Right lung (tissue), 5 donors: Measurements from ENCODE around the gene SETD1A. TPM values are rescaled to one million over a fixed set of nuclear protein-coding genes. Genes with fewer than 3 reads are reported as not detected.

ENCODE experiments used
- DNase-seq, 2 donors: peaks; one replicate each; pipeline ENCODE4 v3.0.0-alpha.2; 2013
- polyA plus RNA-seq, 5 donors: library from polyadenylated mRNA; unstranded; fragments of 120-200 nt; gene quantifications; one replicate each; pipeline versions ENCODE4 v1.2.1 to v1.2.3, GENCODE V29; 2013; ENCODE audit warnings: inconsistent platforms in 1 of 5, low replicate concordance in 1 of 5; ENCODE audit not compliant: insufficient read length in 5 of 5, insufficient read depth in 1 of 5

SETD1A gene
- polyA plus RNA-seq, 5 donors, result 11.5 to 19.7 (median 13.0) TPM

DNA sequence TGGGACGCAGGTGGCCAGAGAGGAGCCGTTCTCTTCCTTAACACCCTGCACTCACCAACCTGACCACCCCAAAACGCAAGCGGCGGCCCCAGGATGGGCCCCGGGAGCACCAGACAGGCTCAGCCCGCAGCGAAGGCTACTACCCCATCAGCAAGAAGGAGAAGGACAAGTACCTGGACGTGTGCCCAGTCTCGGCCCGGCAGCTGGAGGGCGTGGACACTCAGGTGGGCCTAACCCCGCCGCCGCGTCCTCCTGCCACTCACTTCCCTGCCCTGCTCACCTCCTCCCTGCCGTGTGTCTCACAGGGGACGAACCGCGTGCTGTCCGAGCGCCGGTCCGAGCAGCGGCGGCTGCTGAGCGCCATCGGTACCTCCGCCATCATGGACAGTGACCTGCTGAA, 22.9 kb downstream of the SETD1A start:
- DNase-seq, result no peak

DNA sequence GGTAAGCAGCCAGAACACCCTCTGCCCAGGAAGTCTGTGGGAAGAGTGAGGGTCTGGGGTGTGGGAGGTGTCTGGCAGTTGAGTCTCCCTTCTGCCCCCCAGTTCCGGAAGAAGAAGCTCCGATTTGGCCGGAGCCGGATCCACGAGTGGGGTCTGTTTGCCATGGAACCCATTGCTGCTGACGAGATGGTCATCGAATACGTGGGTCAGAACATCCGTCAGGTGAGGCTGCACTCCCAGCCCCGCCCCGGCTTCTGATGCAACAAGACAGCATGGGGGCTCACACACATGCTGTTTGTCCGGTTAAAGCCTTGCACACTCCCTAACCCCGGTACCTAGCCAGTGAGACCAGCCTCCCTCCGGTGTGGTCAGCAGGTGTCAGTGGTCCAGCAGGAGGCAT, 23.4 kb downstream of the SETD1A start:
- DNase-seq, result no peak

DNA sequence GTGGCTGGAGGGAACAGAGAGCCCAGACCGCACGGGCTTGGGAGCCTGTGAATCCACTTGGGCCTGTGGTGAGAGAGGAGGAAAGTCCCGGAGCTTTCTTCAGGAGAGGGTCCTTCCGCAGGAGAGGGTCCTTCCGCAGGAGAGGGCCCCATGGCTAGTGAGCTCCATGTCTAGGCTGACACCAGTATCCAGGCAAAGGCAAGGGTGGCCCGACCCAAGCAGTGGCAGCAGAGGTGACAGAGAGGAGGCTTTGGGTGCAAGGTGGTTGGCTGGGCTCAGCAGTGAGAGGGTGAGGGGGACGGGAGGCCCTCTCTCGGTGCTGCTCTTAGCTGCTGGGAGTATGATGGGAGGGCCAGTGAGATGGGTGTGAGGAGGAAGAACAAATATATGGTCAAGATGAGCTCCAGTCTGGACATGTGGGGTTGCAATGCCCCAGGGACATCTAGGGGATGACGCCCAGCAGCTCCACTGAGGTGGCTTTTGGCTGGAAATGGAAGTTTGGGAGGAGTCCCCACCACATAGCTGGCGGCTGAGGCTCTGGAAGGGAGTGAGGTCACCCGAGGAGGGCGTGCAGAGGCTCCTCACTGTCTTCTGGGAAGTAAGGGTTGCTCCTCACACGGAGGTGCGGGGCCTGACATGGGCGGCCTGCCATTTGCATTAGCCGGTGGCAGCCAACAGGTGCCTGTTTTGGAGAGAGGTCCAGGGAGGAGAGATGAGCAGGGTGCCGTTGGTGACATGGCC, 25.2 kb downstream of the SETD1A start:
- no peak for DNase-seq

DNA sequence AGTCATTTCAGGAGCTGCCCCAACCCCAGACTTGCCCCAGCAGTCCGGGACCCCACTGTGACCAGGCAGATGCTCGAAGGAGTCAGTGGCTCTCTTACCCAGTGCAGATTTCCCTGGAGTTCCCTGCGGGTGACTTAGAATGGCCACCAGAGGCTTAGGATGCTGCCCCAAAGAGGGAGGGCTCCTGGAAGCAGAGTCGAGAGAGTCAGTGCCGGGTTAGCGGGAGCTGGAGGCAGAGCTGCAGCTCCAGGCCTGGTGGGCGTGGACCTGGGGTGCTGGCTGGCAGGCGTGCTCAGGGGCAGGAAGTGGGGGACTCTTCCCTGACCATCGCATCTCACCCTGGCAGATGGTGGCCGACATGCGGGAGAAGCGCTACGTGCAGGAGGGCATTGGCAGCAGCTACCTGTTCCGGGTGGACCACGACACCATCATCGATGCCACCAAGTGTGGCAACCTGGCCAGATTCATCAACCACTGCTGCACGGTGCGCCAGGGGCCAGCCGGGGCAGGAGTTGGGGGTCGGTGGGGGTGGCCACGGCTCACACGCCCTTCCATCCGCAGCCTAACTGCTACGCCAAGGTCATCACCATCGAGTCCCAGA, 25.8 kb downstream of the SETD1A start:
- DNase-seq, result no peak

DNA sequence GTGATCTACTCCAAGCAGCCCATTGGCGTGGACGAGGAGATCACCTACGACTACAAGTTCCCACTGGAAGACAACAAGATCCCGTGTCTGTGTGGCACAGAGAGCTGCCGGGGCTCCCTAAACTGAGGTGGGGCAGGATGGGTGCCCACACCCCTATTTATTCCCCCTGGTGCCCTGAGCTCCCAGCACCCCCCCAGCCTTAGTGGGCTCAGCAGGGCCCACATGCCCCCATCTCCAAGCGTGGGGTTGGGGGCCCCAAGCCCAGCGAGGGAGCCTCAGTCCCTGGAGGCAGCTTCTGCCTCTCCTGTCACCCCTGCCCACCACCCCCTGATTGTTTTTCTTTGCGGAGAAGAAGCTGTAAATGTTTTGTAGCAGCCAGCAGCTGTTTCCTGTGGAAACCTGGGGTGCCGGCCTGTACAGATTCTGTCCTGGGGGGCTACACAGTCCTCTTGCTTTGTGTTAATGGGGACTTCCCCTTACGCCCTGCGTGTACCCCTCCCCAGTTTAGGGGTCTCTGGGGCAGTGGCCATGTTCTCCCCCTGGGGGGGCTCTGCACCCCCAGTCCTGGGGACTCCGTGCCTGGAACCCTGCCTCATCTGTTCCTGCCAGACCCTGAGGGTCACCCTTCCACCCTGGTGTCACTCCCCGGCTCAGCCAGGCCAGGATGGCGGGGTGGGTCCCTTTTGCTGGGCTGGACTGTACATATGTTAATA, 26.5 kb downstream of the SETD1A start:
- DNase-seq, result no peak

DNA sequence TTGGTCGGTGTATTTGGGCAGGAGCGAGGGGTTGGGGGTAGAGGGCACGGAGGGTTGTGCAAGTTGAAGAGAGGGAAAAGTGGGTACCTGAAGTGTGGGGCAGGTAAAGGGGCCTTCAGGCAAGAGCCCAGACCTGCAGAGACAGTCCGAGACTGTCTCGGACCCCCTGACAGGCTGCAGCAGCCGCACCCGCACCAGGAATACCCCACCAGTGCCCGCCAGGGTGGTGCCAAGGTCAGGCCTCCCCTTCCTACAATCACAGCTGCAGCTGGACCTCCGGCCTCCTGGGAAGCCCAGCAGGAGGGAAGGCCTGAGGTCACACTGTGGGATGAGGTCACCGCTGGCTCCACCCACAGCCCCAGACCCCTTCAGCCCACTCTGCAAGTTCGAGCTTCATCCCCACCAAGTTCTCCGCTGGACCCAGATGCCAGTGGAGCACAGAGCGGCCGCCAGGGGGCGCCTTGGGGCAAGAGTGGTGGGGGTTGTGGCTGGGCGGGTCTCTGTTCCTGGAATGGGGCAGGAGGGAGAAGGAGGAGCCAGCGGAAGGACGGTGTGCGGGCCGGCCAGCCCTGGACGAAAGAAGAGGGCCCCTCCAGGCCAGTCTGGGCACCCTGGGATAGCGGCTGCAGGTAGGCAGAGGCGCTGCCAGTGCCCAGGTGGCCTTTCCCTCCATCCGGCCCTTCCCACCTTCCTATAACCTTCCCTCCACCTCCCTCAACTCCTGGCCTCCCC, 27.3 kb downstream of the SETD1A start, which contains the start of gene HSD3B7:
TSS of gene HSD3B7 (plus strand) at position 539 of the 732 bp plus-strand sequence. CDS start 452 bp downstream, outside the sequence.
- peak; percentile 53 to 67 for DNase-seq

DNA sequence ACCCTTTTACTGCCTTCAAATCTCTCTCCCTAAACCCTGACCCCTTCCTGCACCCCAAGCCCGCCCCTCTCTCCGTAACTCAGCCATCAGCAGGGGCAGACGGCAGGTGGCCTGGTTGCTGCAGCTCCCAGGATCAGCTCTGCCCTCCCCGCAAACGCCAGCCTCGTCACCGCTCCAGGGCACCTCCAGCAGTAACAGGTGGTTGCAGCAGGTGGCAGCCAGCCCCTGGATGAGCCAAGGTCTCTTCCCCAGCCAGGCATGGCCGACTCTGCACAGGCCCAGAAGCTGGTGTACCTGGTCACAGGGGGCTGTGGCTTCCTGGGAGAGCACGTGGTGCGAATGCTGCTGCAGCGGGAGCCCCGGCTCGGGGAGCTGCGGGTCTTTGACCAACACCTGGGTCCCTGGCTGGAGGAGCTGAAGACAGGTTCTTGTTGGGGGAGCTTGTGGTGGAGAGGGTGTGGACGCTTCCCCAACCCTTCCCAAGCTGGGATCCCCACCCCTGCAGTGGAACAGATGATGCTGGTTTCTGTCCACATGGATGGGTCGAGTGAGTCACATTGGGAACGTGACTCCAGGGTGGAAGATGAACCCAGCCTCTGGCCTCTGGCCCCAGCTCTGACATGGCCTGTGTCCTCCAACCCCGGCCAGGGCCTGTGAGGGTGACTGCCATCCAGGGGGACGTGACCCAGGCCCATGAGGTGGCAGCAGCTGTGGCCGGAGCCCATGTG, 28.0 kb downstream of the SETD1A start:
- no peak for DNase-seq

DNA sequence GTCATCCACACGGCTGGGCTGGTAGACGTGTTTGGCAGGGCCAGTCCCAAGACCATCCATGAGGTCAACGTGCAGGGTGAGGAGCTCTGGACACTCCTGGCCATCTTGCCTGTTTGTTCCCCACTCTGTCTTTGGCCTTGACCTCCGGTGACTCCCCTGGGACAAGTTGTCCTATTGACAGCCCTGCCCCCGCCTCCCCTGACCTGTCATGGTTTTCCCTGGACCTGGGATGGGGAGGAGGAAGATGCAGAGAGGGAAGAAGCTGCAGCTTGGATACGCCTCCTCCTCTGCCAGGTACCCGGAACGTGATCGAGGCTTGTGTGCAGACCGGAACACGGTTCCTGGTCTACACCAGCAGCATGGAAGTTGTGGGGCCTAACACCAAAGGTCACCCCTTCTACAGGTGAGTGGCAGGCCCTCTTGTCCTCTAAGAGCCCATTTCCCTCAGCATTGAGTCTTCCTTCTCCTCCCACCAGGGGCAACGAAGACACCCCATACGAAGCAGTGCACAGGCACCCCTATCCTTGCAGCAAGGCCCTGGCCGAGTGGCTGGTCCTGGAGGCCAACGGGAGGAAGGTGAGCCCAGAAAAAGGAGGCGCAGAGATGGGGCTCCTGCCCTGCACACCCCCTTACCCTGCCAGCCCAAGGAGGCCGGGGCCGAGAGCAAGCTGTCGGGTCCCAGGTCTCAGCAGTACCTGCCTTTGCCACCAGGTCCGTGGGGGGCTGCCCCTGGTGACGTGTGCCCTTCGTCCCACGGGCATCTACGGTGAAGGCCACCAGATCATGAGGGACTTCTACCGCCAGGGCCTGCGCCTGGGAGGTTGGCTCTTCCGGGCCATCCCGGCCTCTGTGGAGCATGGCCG, 28.8 kb downstream of the SETD1A start:
- DNase-seq, result no peak

DNA sequence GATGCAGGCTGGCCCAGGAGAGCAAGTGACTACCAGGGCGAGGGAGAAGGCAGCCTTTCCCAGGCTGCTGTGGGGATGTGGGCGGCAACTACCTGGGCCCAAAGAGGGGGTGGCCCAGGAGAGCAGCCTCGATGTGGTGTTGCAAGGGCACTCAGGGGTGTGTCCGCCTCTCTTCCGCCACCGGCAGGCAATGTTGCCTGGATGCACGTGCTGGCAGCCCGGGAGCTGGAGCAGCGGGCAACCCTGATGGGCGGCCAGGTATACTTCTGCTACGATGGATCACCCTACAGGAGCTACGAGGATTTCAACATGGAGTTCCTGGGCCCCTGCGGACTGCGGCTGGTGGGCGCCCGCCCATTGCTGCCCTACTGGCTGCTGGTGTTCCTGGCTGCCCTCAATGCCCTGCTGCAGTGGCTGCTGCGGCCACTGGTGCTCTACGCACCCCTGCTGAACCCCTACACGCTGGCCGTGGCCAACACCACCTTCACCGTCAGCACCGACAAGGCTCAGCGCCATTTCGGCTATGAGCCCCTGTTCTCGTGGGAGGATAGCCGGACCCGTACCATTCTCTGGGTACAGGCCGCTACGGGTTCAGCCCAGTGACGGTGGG, 30.1 kb downstream of the SETD1A start:
- DNase-seq, result no peak

DNA sequence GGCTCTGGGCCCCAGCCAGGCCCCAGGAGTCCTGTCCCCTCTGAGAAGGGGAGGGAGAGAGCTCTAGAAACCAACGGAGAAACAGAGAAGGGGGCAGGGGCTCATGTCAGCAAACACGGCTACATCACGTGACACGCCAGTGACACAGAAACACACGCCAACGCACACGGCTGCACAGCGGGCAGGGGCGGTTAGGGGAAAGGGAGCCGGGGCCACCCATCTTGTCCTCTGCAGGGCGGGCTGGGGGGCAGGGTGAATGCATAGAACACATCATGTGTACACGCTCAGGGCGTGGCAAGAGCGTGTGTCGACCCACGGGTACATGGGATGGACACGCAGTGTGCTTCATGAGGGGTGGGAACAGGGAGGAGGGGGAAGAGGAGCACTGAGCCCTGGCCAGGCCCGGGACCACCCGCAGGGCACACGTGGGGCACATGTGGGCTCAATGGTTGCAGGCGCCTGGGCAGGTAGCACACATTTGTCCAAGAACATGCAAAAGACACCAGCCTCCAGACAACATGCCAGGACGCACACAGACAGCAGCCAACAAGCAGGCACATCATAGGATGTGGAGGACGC, 32.0 kb downstream of the SETD1A start:
- DNase-seq, result no peak

DNA sequence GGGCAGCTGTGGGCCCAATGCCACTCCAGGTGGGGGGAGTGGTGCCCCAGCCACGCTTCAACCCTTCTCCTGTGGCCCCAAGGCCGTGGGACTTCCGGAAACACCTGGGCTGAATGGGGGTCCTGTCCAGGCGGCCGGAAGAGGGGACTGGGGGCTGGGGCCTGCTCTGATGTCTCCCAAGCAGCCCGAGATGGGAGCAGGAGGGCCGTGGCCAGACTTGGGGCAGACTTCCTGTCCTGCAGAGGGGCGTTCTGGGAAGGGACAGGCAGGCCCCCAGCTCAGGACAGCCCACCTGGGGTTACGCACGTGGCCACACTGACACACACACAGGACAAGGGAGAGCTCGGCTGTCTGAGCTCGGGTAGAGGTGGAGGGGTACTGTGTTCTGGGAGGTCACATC, 32.6 kb downstream of the SETD1A start:
- DNase-seq, result no peak

DNA sequence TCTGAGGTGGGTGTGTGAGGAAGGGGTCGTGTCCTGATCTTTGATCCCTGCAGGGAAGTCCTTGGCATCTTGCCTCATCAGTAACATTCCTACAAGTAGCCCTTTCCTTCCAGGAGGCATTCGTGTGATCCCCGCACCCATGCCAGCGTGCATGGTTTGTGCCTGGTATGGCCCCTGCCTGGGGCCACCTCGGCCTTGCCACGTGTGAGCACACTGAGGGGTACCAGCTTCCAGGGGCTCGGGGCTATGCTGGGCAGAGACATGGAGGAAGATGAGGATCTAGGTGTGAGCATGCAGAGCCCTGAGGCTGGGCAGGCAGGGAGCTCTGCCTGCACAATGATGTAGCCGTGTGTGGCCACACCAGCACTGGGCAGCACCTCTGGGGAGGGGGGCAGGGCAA, 33.5 kb downstream of the SETD1A start:
- no peak for DNase-seq

DNA sequence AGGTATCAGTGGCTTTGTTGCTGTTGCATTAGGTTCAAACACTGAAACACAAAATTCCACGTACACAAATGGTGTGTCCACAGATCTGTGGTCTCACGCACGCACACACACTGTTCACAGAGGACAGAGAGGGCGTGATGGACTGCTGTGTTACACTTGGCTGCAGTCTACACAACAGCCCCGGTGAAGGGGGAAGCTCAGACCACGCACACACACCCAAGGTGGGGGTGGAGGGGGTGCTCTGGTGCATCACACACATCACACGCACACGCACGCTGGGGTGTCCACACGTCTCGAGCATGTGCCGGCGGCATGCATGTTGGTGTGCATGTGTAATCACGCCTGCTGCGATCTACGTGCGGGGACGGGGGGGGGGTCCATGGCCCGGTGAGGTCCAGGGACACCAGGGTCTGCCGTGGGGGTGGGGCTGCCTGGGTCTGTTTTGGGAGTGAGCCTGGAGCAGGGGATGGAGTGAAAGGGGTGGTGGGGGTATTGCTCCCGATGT, 34.8 kb downstream of the SETD1A start:
- DNase-seq, result no peak

DNA sequence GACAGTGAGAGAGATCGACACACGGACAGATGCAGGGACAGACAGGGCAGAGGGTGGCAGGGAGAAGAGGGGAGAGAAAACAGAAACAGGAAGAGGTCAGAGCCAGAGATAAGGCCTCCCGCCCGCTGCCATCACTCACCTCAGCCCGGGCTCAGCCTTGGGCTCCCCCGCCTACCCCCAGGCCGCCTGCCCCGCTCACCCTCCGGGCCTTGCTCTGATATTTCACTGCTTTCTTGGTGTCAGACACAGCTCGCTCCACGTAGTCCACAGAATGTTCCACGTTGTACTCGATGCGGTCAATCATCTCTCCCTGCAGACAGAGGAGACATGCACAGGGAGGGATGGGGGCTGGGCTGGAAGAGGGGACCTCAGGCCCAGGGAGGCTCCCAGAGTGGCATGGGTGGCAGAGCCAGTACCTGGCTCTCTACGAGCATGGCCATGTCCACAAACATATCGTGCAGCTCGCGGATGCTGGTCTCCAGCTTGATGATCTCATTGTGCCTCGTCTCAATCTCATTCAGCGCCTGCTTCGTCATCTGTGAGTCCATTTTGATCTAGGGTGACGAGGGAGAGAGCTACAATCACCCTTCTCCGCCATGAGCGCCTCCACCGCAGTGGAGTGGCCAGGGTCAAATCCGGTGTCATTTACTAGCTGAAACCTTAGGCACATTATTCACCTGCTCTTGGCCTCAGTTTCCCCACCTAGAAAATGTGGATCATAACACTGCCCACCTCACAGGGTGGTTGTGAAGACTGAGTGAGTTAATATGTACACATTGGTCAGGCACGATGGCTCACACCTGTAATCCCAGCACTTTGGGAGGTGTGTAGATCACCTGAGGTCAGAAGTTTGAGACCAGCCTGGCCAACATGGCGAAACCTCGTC, 35.6 kb downstream of the SETD1A start:
- no peak for DNase-seq

DNA sequence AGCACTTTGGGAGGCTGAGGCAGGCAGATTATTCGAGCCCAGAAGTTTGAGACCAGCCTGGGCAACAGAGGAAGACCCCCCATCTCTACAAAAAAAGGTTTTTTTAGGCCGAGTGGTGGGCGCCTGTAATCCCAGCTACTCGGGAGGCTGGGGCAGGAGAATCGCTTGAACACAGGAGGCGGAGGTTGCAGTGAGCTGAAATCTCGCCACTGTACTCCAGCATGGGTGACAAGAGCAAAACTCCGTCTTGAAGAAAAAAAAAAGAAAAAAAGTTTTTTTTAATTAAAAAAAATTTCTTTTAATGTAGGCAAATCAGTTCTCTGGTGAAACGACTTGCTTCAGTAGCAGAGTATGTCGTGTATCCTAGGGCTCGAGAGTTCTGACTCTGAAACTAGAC, 38.4 kb downstream of the SETD1A start:
- no peak for DNase-seq

DNA sequence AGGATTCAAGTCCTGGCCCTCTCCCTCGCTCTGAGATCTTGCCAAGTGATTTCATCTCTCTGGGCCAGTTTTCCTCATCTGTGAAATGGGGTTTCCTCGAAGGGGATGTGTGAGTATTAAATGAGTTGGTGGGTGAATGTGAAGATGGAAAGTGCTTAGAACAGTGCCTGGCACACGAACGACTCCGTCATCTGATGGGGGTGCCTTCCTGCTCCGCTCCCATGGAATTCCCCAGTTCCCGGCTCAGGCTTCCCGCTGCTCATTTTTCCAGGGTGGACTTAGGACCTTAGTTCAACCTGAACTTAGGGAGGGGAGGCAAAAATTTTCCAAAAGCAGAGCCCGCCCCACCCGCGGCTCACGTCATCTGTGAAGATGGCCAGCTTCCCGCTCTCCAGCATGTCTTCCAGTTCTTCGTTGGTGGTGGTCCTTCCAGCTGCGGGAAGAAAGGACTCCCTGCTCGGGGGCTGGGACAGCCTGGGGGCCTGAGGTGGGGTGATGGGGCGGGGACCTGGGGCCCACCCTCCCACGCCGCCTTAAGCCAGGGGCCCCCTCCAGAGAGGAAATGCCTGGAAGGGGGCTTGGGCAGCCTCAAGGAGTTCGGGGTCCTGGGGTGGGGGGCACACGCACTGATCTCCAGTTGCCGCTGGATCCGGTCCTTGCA, 38.9 kb downstream of the SETD1A start:
- no peak for DNase-seq

DNA sequence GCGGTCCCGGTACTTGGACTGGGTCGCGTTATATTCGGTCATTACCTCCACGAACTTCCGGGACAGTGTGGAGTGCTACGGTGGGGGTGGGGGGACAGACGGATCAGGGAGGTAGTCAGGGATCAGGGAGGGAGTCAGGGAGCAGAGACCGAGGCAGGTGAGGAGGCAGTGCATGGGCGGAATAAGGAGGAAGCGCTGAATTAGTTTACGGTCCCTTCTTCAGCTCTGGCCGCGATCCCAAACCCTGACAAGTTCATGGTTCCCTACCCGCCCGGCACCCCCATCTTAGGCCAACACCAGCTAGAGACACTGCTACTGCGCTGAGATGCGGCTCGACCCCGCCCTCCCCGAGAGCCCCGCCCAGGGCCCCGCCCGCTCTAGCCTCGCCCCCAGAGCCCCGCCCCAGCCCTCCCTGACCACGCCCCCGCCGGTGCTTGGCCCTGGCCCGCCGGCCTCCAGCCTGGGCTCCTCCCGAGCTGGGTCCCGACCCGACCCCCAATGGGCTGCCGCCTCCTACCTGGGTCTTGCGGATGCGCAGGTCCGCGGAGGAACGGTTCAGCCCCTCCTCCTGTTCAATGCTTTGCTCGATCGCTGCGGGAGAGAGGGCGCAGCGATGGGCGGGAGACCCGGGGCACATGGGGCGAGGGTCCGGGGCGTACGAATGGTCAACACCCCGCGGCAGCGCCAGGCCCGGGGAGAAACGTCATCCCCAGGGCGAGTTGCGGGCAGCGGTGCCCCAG, 39.6 kb downstream of the SETD1A start:
- DNase-seq, result no peak
